GM12878 (cell line): ENCODE results near the gene ADAMTS3. TPM values are rescaled to one million over a fixed set of nuclear protein-coding genes. Genes with fewer than 3 reads are reported as not detected.

ENCODE experiments used
- ATAC-seq: fragments of 200-7000 bp; cut with Tn5 transposase; 3 replicates; pipeline ENCODE4 v1.9.1; 2020; ENCODE audit warnings: mild to moderate bottlenecking, moderate library complexity
- BruUV-seq: library from RNA; stranded (reverse); fragments of 400-500 nt; replicated peaks from 2 replicates; lab custom pipeline; 2021; lab: Mats Ljungman, UMichigan
- CTCF ChIA-PET: fragments of 300-600 bp; sonication (Branson Sonifier 250); formaldehyde crosslinking; extraction: SDS; loops from one replicate; lab custom pipeline; 2021; ENCODE audit warnings: inconsistent platforms; lab: Yijun Ruan, JAX
- POLR2A ChIA-PET: fragments of 350-600 bp; formaldehyde crosslinking; extraction: SDS; loops from one replicate; lab custom pipeline; 2021; ENCODE audit warnings: inconsistent platforms; lab: Charles Lee
- RAD21 ChIA-PET: fragments of 300-600 bp; sonication (Branson Sonifier 250); formaldehyde crosslinking; loops from one replicate; lab custom pipeline; 2023; ENCODE audit warnings: antibody characterized with exemption; ENCODE audit not compliant: unreplicated experiment; lab: Charles Lee
- SMC1A ChIA-PET: fragments of 300-600 bp; sonication (Branson Sonifier 250); formaldehyde crosslinking; loops from one replicate; lab custom pipeline; 2023; ENCODE audit not compliant: unreplicated experiment, uncharacterized antibody; lab: Charles Lee
- DNase-seq: peaks from one replicate; pipeline ENCODE4 v3.0.0-alpha.2; 2011; ENCODE audit warnings: low read depth, low spot score
- FAIRE-seq: peaks from 3 replicates; lab custom pipeline; 2011; peaks lifted over from hg19 to GRCh38; lab: Jason Lieb, UNC
- H2AFZ ChIP-seq: 2 replicates; pipeline ENCODE4 v1.6.0; 2011; ENCODE audit warnings: low read depth, low read length, control low read depth; ENCODE audit not compliant: control insufficient read depth
- H3K27ac ChIP-seq: 2 replicates; pipeline ENCODE4 v1.5.1; 2011; ENCODE audit warnings: control low read depth; ENCODE audit not compliant: control insufficient read depth, insufficient read depth
- H3K27me3 ChIP-seq, 2 experiments: replicated peaks in 1 of 2; 2 replicates each; pipeline versions ENCODE4 v1.6.0 to v1.6.1; 2011; ENCODE audit warnings: low read length in 1 of 2; ENCODE audit not compliant: control insufficient read depth in 2 of 2, insufficient read depth in 2 of 2
- H3K36me3 ChIP-seq, 2 experiments: 2 replicates each; pipeline ENCODE4 v1.5.1; 2011; ENCODE audit warnings: low read length in 1 of 2; ENCODE audit not compliant: control insufficient read depth in 2 of 2, insufficient read depth in 2 of 2
- H3K4me1 ChIP-seq: 2 replicates; pipeline ENCODE4 v1.6.1; 2011; ENCODE audit warnings: mild to moderate bottlenecking, low read length, moderate library complexity, mixed read lengths; ENCODE audit not compliant: control insufficient read depth, insufficient read depth
- H3K4me2 ChIP-seq: 2 replicates; pipeline ENCODE4 v1.6.0; 2011; ENCODE audit warnings: control low read depth; ENCODE audit not compliant: control insufficient read depth, insufficient read depth
- H3K4me3 ChIP-seq: fragments of 200-600 bp; sonication (generic); 2 replicates; pipeline ENCODE4 v1.5.1; 2016
- H3K79me2 ChIP-seq: 2 replicates; pipeline ENCODE4 v1.6.0; 2011; ENCODE audit warnings: low read length; ENCODE audit not compliant: control insufficient read depth, insufficient read depth
- H3K9ac ChIP-seq: 2 replicates; pipeline ENCODE4 v1.8.0; 2011; ENCODE audit warnings: low read length, control low read depth, mixed read lengths; ENCODE audit not compliant: control insufficient read depth, insufficient read depth
- H3K9me3 ChIP-seq: replicated peaks from 3 replicates; pipeline ENCODE4 v1.5.1; 2011; ENCODE audit warnings: mild to moderate bottlenecking, low read length; ENCODE audit not compliant: control insufficient read depth, insufficient read depth
- H4K20me1 ChIP-seq: 2 replicates; pipeline ENCODE4 v1.6.0; 2011; ENCODE audit not compliant: control insufficient read depth, insufficient read depth
- NR2F1 ChIP-seq: fragments of 450-650 bp; conservative IDR thresholded peaks from 2 replicates; pipeline ENCODE4 v1.6.1; 2017; ENCODE audit warnings: mild to moderate bottlenecking
- PAX8 ChIP-seq: fragments of 450-650 bp; IDR thresholded peaks from 2 replicates; pipeline ENCODE4 v1.6.1; 2017; ENCODE audit warnings: mild to moderate bottlenecking, moderate library complexity
- PKNOX1 ChIP-seq: fragments of 450-650 bp; IDR thresholded peaks from 2 replicates; pipeline ENCODE4 v1.6.1; 2016; ENCODE audit warnings: mild to moderate bottlenecking
- RCOR1 ChIP-seq: conservative IDR thresholded peaks from 2 replicates; pipeline ENCODE4 v1.6.1; 2012; ENCODE audit warnings: low read depth, low read length, improper control_type of control experiment
- TBL1XR1 ChIP-seq: IDR thresholded peaks from 2 replicates; pipeline ENCODE4 v1.6.1; 2012; ENCODE audit warnings: low read depth, low read length, improper control_type of control experiment
- TCF7 ChIP-seq: IDR thresholded peaks from 2 replicates; pipeline ENCODE4 v1.6.1; 2014; ENCODE audit warnings: antibody characterized with exemption, borderline replicate concordance
- YY1 ChIP-seq: IDR thresholded peaks from 2 replicates; pipeline ENCODE4 v1.6.1; 2011; ENCODE audit warnings: low read depth, mild to moderate bottlenecking, low read length
- ZNF384 ChIP-seq: IDR thresholded peaks from 2 replicates; pipeline ENCODE4 v1.6.1; 2012; ENCODE audit warnings: low read depth, mild to moderate bottlenecking, low read length, improper control_type of control experiment, borderline replicate concordance
- ZSCAN29 ChIP-seq: fragments of 450-650 bp; IDR thresholded peaks from 2 replicates; pipeline ENCODE4 v1.6.1; 2017; ENCODE audit warnings: mild to moderate bottlenecking, moderate library complexity
- WGBS: methylation state at CpG from one replicate; pipeline ENCODE4 v1.1.6; 2016; ENCODE audit warnings: low lambda C conversion rate; ENCODE audit not compliant: insufficient replicate concordance, insufficient coverage; ENCODE audit errors: missing lambda C conversion rate; 5-methylcytosine and 5-hydroxymethylcytosine counted together
- in situ Hi-C: fragments of 300-500 bp; cut with MboI; formaldehyde crosslinking; loops from 9 replicates; pipeline ENCODE4 v1.14.3; 2018; ENCODE audit warnings: mixed read lengths
- intact Hi-C: fragments of 100-400 bp; cut with micrococcal nuclease; formaldehyde crosslinking; loops from one replicate; pipeline ENCODE4 v1.14.2; 2022; ENCODE audit not compliant: unreplicated experiment
- polyA plus RNA-seq, 11 experiments: library from polyadenylated mRNA; depleted of rRNA in 4 of 11; unstranded in 6 of 11; stranded (reverse) in 5 of 11; fragments of >200 nt; fragmentation: Nextera tagmentation in 4 of 11; fragmentation: Illumina TruSeq in 1 of 11; extraction: Ambion mirVana in 4 of 11; extraction: Trizol in 1 of 11; gene quantifications; 1 replicate in 1 of 11; 2 replicates in 10 of 11; pipeline versions ENCODE4 v1.2.1 to v1.2.3, GENCODE V29; 2011 to 2016; ENCODE audit warnings: inconsistent platforms in 2 of 11, missing spikeins in 2 of 11, low read depth in 1 of 11
- total RNA-seq, 4 experiments: library from RNA; depleted of rRNA in 3 of 4; stranded (reverse); fragments of >200 nt in 3 of 4; fragmentation: Illumina TruSeq in 1 of 4; extraction: Trizol in 1 of 4; gene quantifications; 2 replicates each; pipeline versions ENCODE4 v1.2.1 to v1.2.3, GENCODE V29; 2013 to 2021
- TF ChIP-seq, protein P1 (sequence below): IDR thresholded peaks from 2 replicates; pipeline ENCODE4 v1.6.1; 2012; ENCODE audit warnings: low read depth, low read length, improper control_type of control experiment
- TF ChIP-seq, protein P2 (sequence below): fragments of 450-650 bp; IDR thresholded peaks from 2 replicates; pipeline ENCODE4 v1.6.1; 2017; ENCODE audit warnings: antibody characterized with exemption, mild to moderate bottlenecking, moderate library complexity

ADAMTS3 gene
- total and polyA plus RNA-seq, 10 of the 15 experiments (the other 5 are each of a cell fraction or from before 2014, with no cell fraction given), result under 0.01 to 0.07 (median 0.02) TPM; not detected in 6

DNA sequence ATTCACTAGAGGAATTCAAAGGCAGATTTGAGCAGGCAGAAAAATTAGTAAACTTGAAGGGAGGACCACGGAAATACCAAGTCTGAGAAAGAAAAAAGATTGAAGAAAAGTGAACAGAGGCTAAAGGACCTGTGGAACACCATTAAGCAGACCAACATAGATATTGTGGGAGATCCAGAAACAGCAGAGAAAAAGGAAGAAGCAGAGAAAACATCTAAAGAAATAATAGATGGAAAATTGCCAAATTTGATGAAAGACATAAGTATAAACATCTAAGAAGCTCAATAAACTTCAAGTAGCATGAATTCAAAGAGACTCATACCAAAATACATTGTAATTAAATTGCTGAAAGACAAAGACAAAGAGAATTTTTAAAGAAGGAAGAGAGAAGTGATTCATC is 31.0 kb downstream of the ADAMTS3 start:
- FAIRE-seq (no peak), ATAC-seq (no peak), DNase-seq (no peak)
- no peak overlapping the region for H3K27ac ChIP-seq
- no peaks in the 10 kb centered on the region for H4K20me1 ChIP-seq
- no peaks in the 10 kb centered on the region for H3K4me1 ChIP-seq
- H2AFZ ChIP-seq, result no peak overlapping the region
- intact Hi-C loops (no loop called here), in situ Hi-C loops (no loop called here)
- H3K4me2 ChIP-seq, result no peak overlapping the region
- H3K9me3 ChIP-seq, result no peaks in the 10 kb centered on the region
- ChIA-PET SMC1A (interaction anchor here (1.7 kb wide), 1 partner anchor 13 kb away, joined by 4 read pairs; no protein-coding TSS in a partner anchor), CTCF (no interaction called here), RAD21 (no interaction called here), POLR2A (no interaction called here)
- no peaks in the 10 kb centered on the region for H3K79me2 ChIP-seq
- BruUV-seq, result no TSS peak
- 0% methylated on average over 1 of the region's 1 CpG for WGBS
- H3K27me3 ChIP-seq, result no peaks in the 10 kb centered on the region
- TF ChIP-seq PAX8 (no peak), TBL1XR1 (no peak), TCF7 (no peak), ZSCAN29 (no peak), NR2F1 (no peak), YY1 (no peak), RCOR1 (no peak), PKNOX1 (no peak), ZNF384 (no peak)
- TF ChIP-seq, protein P1, sequence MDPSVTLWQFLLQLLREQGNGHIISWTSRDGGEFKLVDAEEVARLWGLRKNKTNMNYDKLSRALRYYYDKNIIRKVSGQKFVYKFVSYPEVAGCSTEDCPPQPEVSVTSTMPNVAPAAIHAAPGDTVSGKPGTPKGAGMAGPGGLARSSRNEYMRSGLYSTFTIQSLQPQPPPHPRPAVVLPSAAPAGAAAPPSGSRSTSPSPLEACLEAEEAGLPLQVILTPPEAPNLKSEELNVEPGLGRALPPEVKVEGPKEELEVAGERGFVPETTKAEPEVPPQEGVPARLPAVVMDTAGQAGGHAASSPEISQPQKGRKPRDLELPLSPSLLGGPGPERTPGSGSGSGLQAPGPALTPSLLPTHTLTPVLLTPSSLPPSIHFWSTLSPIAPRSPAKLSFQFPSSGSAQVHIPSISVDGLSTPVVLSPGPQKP, result no peak
- TF ChIP-seq, protein P2, sequence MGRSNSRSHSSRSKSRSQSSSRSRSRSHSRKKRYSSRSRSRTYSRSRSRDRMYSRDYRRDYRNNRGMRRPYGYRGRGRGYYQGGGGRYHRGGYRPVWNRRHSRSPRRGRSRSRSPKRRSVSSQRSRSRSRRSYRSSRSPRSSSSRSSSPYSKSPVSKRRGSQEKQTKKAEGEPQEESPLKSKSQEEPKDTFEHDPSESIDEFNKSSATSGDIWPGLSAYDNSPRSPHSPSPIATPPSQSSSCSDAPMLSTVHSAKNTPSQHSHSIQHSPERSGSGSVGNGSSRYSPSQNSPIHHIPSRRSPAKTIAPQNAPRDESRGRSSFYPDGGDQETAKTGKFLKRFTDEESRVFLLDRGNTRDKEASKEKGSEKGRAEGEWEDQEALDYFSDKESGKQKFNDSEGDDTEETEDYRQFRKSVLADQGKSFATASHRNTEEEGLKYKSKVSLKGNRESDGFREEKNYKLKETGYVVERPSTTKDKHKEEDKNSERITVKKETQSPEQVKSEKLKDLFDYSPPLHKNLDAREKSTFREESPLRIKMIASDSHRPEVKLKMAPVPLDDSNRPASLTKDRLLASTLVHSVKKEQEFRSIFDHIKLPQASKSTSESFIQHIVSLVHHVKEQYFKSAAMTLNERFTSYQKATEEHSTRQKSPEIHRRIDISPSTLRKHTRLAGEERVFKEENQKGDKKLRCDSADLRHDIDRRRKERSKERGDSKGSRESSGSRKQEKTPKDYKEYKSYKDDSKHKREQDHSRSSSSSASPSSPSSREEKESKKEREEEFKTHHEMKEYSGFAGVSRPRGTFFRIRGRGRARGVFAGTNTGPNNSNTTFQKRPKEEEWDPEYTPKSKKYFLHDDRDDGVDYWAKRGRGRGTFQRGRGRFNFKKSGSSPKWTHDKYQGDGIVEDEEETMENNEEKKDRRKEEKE, result no peak
- no peaks in the 10 kb centered on the region for H3K36me3 ChIP-seq
- H3K9ac ChIP-seq, result no peak overlapping the region
- H3K4me3 ChIP-seq, result no peak overlapping the region
